Panc1 (cell line): ENCODE data around the gene TSPYL4. TPM values are rescaled to one million over a fixed set of nuclear protein-coding genes. Genes with fewer than 3 reads are reported as not detected.

Experiments used
- ATAC-seq: fragments of 200-7000 bp; cut with Tn5 transposase; 2 replicates; pipeline ENCODE4 v1.9.1; 2020; ENCODE audit warnings: mild to moderate bottlenecking, moderate library complexity
- BruUV-seq: library from RNA; stranded (reverse); fragments of 400-500 nt; replicated peaks from 2 replicates; lab custom pipeline; 2021; lab: Mats Ljungman, UMichigan
- CTCF ChIA-PET: fragments of 300-600 bp; sonication (Branson Sonifier 250); formaldehyde crosslinking; loops from one replicate; lab custom pipeline; 2022; ENCODE audit warnings: antibody characterized with exemption; lab: Charles Lee
- POLR2A ChIA-PET: fragments of 300-600 bp; sonication (Branson Sonifier 250); formaldehyde crosslinking; loops from one replicate; lab custom pipeline; 2022; ENCODE audit warnings: antibody characterized with exemption; lab: Charles Lee
- DNase-seq: peaks from one replicate; pipeline ENCODE4 v3.0.0-alpha.2; 2010; ENCODE audit warnings: low read depth, low spot score
- H3K27ac ChIP-seq: 2 replicates; pipeline ENCODE4 v1.5.1; 2011; ENCODE audit warnings: mild to moderate bottlenecking, low read length, inconsistent platforms
- H3K27me3 ChIP-seq: fragments of 200-500 bp; sonication (Bioruptor generic); 2 replicates; pipeline ENCODE4 v1.6.0; 2014; ENCODE audit warnings: low read length, inconsistent platforms; ENCODE audit not compliant: control insufficient read depth, insufficient read depth
- H3K36me3 ChIP-seq: fragments of 200-500 bp; sonication (Bioruptor generic); 2 replicates; pipeline ENCODE4 v1.5.1; 2014; ENCODE audit warnings: inconsistent platforms, mild to moderate bottlenecking, low read length, moderate library complexity; ENCODE audit not compliant: control insufficient read depth, insufficient read depth
- H3K4me1 ChIP-seq: 2 replicates; pipeline ENCODE4 v1.5.1; 2011; ENCODE audit warnings: inconsistent platforms, mild to moderate bottlenecking, low read length, moderate library complexity; ENCODE audit not compliant: control insufficient read depth, insufficient read depth
- H3K4me3 ChIP-seq, 2 experiments: 2 replicates each; pipeline ENCODE4 v1.5.1; 2011 to 2012; ENCODE audit warnings: low read depth in 2 of 2, low read length in 2 of 2, mild to moderate bottlenecking in 2 of 2, inconsistent platforms in 1 of 2, moderate library complexity in 1 of 2
- H3K9me3 ChIP-seq: fragments of 200-500 bp; sonication (Bioruptor generic); 2 replicates; pipeline ENCODE4 v1.5.1; 2014; ENCODE audit warnings: low read depth, mild to moderate bottlenecking, inconsistent platforms, low read length, moderate library complexity; ENCODE audit not compliant: control insufficient read depth, insufficient read depth
- CTCF ChIP-seq: fragments of 450-650 bp; IDR thresholded peaks from 2 replicates; pipeline ENCODE4 v1.5.1; 2017; ENCODE audit warnings: mild to moderate bottlenecking
- POLR2AphosphoS5 ChIP-seq: IDR thresholded peaks from 2 replicates; pipeline ENCODE4 v1.6.1; 2012; ENCODE audit warnings: mild to moderate bottlenecking, low read depth, low read length, moderate library complexity
- REST ChIP-seq, 2 experiments: IDR thresholded peaks; 2 replicates each; pipeline ENCODE4 v1.6.1; 2011 to 2012; ENCODE audit warnings: low read depth in 2 of 2, control low read depth in 1 of 2, low read length in 1 of 2, mild to moderate bottlenecking in 1 of 2, moderate library complexity in 1 of 2; ENCODE audit not compliant: insufficient read depth in 1 of 2
- SIN3A ChIP-seq: IDR thresholded peaks from 2 replicates; pipeline ENCODE4 v1.6.1; 2012; ENCODE audit warnings: low read depth, mild to moderate bottlenecking, low read length, moderate library complexity, borderline replicate concordance; ENCODE audit not compliant: insufficient read depth
- TCF7L2 ChIP-seq: IDR thresholded peaks from 2 replicates; pipeline ENCODE4 v1.6.1; 2011; ENCODE audit warnings: mild to moderate bottlenecking, low read depth, low read length, inconsistent platforms
- in situ Hi-C: cut with HindIII; loops from 2 replicates; pipeline ENCODE4 v1.10.0; 2016; ENCODE audit warnings: low sequenced_read_pairs, low pct_unique_long_range_greater_than_20kb
- intact Hi-C: fragments of 100-400 bp; cut with micrococcal nuclease; formaldehyde crosslinking; loops from one replicate; pipeline ENCODE4 v1.10.0; 2022; ENCODE audit not compliant: unreplicated experiment
- total RNA-seq: library from RNA; stranded (reverse); gene quantifications from one replicate; pipeline ENCODE4 v1.2.1, GENCODE V29; 2021; ENCODE audit not compliant: unreplicated experiment

The TSPYL4 gene
- total RNA-seq, 1 experiment from 2014 or later, result 7.6 TPM

DNA sequence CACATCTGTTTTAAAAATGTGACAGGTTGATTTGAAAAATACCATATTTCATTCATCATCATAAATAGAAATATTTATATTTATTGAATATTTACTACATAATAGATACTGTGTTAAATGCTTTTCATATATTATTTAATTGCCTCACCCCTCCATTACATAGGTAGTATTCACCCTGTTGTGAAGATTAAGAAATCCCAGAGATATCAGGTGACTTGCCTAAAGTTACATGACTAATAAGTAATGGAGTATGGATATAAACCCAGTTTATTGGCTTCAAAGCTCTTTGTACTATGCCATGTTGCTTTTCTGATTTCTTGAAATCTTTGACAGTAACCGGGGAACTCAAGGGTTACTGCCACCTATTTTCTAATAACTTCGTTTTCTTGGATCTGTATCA lies 36.0 kb upstream of the TSPYL4 start:
- DNase-seq, result no peak

GRCh38 chr6:116287689-116288282 lies 33.9 kb upstream of the TSPYL4 start:
- ChIA-PET CTCF (interaction anchor here (0.6 to 1.7 kb wide), 9 partner anchors 10 to 275 kb away, joined by 3 to 13 read pairs (median 5); partner anchors contain the start of gene CALHM5), POLR2A (no interaction called here)
- in situ Hi-C loops (no loop called here), intact Hi-C loops (loop anchor here (1.0 to 5.0 kb wide), 3 partner anchors 175 to 270 kb away; partner anchors contain the start of gene CALHM6)
- peak; percentile 91; the same call in 1 of the 2 replicates for TF ChIP-seq CTCF
- TF ChIP-seq TCF7L2, result no peak
- ATAC-seq (peak; percentile 94), DNase-seq (peak; percentile 61)
- no TSS peak for BruUV-seq
- Histone ChIP-seq H3K27me3 (peaks cover 11% of the 10 kb centered on the region), H3K27ac (no peak overlapping the region), H3K9me3 (no peaks in the 10 kb centered on the region), H3K4me1 (no peaks in the 10 kb centered on the region), H3K36me3 (no peaks in the 10 kb centered on the region), H3K4me3 (no peak overlapping the region)

More for the DNA sequence above, 36.0 kb upstream of the TSPYL4 start:
- Histone ChIP-seq H3K27ac (no peak overlapping the region), H3K36me3 (no peaks in the 10 kb centered on the region), H3K4me3 (no peak overlapping the region), H3K27me3 (peaks cover 12% of the 10 kb centered on the region), H3K9me3 (no peaks in the 10 kb centered on the region), H3K4me1 (no peaks in the 10 kb centered on the region)
- in situ Hi-C loops (no loop called here), intact Hi-C loops (loop anchor here (5.0 kb wide), 2 partner anchors 172 to 267 kb away; partner anchors contain the start of gene CALHM6)
- ChIA-PET POLR2A (no interaction called here), CTCF (no interaction called here)
- no peak for TF ChIP-seq REST (IDR thresholded peaks at IDR 0.05; ENCODE audit: insufficient read depth in 1 of 2, low read depth in 2 of 2, low read length in 1 of 2)
- TF ChIP-seq TCF7L2, result no peak
- TF ChIP-seq CTCF, result no peak
- TF ChIP-seq POLR2AphosphoS5, result no peak
- TF ChIP-seq SIN3A, result no peak
- ATAC-seq, result no peak
- no TSS peak for BruUV-seq
